Erythroblast (primary cell): Measurements from ENCODE around the gene RAB31.

Experiments
- GATA1 ChIP-seq: IDR thresholded peaks from 2 replicates; pipeline ENCODE4 v1.6.1; 2011; ENCODE audit warnings: low read depth, mild to moderate bottlenecking, control low read depth, low read length, moderate library complexity
- POLR2A ChIP-seq: IDR thresholded peaks from 2 replicates; pipeline ENCODE4 v1.6.1; 2011; ENCODE audit warnings: mild to moderate bottlenecking, low read length

- TF ChIP-seq POLR2A (no peak), GATA1 (no peak)
These were observed 112.0 kb downstream of the RAB31 start for GRCh38 chr18:9820127-9820526.
